GM12892 (cell line): ENCODE results near the gene NTN1.

Experiments
- DNase-seq: peaks from one replicate; pipeline ENCODE4 v3.0.0; 2011; ENCODE audit not compliant: insufficient read length
- FAIRE-seq: peaks from 2 replicates; lab custom pipeline; 2011; peaks lifted over from hg19 to GRCh38; lab: Jason Lieb, UNC
- POLR2A ChIP-seq: IDR thresholded peaks from 2 replicates; pipeline ENCODE4 v1.6.1; 2011; ENCODE audit warnings: low read depth, low read length, control low read depth
- POLR2AphosphoS5 ChIP-seq: IDR thresholded peaks from 2 replicates; pipeline ENCODE4 v1.6.1; 2011; ENCODE audit warnings: low read depth, low read length, control low read depth
- TAF1 ChIP-seq: IDR thresholded peaks from 2 replicates; pipeline ENCODE4 v1.6.1; 2011; ENCODE audit warnings: low read depth, mild to moderate bottlenecking, control low read depth, low read length, borderline replicate concordance

Gene NTN1

DNA sequence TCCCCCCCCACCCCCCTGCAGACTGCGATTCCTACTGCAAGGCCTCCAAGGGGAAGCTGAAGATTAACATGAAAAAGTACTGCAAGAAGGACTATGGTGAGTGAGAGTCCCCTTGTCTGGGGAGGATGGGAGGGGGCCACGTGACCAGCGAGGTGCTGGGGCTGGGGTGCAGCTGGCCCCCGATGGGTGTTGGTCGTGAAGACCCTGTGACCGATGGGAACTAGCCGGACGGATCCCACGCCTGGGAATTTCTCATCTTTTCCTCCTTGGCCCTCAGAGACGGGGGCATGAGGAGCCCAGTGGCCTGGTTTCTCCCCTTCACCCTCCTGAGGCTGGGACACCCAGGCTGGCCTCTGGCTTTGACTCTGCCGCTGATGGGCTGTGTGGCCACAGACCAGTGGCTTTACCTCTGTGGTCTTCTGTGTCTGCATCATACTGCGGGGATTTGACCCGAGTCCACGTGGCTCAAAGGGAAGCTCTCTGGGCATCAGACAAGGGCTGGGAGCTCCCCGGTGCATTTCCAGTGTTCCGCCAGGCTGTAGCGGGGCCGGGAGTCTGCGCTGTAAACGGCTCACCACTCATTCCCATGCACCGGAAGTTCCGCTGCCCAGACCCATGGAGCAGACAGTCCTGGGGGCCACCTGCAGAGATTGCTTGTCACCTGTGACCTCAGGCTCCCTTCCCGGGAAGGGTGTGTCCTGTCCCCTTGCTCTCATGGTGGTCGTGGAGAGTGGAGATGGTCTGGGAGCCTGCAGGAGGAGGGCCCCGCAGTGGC, 200.0 kb downstream of the NTN1 start:
- no peak for FAIRE-seq
- TF ChIP-seq POLR2AphosphoS5 (no peak), TAF1 (no peak), POLR2A (no peak)
- DNase-seq, result no peak

DNA sequence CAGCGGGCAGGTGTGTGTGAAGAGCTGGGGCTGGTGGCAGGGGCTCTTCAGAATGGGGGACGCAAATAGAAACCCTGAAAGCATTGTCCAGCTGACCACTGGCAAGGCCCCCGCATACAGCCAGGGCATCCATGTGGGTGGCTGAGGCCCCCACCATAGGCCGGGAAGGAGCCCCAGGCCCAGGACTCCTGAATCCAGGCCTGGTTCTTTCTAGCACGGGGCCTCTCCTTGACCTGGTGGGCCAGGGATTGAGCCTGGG, 200.5 kb downstream of the NTN1 start:
- FAIRE-seq (no peak), DNase-seq (no peak)
- TF ChIP-seq POLR2AphosphoS5 (no peak), POLR2A (no peak)

DNA sequence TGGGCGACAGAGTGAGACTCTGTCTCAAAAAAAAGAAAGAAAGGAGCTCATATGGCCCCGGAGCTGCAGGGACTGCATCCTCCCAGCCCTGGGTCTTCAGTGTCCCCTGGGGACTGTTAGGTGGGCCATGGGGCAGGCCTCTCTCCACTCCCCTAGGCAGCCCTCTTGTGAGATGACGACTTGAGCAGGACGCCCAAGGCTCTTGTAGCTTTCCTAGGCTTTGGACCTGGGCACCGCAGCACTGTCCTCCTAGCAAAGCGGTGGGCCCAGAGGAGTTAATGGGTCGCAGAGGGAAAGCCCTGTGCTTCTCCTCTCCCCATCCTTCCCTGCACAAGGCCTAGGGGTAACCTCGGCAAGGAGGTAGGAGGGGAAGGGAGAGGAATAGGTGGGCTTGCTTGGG, 202.2 kb downstream of the NTN1 start:
- FAIRE-seq, result no peak
- TF ChIP-seq POLR2AphosphoS5, result no peak
- TF ChIP-seq TAF1, result no peak
- TF ChIP-seq POLR2A, result no peak
- no peak for DNase-seq

DNA sequence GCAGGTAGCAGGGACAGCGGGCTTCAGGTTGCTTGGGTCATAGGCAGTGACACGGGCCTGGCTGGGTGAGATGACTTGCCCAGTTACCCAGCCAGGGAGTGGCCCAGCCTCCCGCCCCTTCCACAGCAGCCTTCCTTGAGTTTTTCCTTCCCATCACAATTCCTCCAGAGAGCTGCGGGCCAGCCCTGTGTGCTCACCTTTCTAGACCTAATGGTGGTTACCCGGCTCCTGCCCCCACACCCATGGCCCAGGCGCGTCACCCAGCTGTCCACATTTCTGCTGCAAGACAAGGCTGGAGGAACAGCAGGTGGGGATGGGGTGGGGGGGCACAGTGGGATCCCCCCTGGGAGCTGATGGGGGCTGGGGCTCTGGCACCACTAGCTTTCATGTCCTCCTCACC, 203.2 kb downstream of the NTN1 start:
- TF ChIP-seq TAF1 (no peak), POLR2A (no peak), POLR2AphosphoS5 (no peak)
- DNase-seq, result no peak
- no peak for FAIRE-seq

DNA sequence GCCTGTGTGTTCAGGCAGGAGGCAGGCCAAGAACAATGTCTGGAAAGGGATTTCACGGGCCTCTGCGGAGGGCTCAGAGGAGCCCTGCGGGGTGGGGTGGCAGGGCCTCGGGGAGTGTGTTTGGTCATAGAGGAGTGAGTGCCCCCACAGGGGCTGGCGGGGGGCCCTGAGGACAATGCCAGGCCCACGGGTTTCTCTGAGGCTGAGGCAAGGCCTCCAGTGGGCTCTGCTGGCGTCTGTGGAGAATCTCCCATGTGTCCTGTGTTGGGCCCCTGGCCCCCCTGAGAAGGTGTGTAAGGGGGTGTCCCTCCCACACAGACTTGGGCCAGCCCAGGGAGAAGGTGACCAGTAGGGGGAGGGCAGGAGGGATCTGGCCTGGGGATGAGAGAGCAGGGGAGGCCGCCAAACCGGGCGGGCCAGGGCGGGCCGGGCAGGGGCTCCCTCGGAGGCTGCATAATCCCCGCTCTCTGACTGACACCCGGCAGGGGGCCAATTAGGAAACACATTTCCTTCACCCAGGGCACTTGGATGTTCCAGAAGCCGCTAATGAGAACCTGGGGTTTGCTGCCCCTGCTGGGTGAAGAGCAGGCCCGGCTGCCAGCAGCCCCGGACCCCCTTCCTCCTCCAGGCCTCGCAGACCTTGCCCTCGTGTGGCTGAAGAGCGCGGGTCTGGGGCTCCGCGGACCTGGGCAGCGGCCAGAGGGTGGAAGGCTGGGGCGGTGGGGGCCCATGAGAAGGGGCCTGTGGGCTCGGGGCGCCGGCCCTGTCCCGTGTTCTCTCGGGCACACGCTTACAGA, 204.2 kb downstream of the NTN1 start:
- TF ChIP-seq POLR2A, result no peak
- no peak for TF ChIP-seq TAF1
- no peak for TF ChIP-seq POLR2AphosphoS5
- FAIRE-seq, result no peak
- DNase-seq, result no peak

DNA sequence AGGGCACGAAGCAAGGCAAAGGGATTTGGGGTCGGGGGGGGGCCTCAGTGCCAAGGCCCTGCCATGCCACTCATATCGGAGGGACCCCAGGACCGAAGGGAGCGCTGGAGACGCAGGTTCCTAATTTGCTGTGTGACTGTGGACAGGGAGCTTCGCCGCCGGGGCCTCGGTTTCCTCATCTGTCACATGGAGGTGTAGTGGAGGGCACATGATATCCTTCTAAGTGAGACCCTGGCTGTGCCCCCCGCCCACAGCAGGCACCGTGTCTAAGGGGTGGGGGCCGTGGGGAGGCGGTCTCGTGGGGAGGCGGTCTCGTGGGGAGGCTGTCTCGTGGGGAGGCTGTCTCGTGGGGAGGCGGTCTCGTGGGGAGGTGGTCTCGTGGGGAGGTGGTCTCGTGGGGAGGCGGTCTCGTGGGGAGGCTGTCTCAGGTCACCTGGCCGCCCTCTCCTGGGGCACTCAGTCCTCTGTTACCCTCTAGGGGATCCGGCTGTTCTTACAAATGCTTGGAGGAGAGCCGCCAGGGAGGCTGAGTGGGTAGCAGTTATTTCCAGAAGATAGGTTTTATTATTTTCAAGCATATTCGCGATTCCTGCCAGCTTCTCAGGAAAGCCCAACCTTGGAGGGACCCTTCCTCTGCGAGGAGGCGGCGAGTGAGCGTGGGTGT, 205.0 kb downstream of the NTN1 start:
- TF ChIP-seq TAF1, result no peak
- no peak for TF ChIP-seq POLR2AphosphoS5
- no peak for TF ChIP-seq POLR2A
- no peak for FAIRE-seq
- DNase-seq, result no peak

DNA sequence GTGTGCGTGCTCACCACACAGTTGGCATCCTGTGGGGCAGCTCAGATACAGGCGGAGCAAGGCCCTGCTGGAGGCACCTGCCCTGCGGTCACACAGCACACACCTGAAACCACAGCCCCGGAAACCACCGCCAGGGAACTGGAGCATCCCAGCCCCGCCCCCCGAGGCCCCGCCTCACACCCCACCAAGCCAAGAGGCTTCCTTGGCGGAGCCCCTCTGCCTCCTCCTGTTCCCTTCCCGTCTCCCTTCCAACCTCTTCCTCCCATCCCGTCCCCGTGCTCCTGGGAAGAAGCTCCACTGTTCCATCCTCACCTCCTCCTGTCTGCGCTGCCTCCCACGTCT, 205.5 kb downstream of the NTN1 start:
- no peak for TF ChIP-seq POLR2AphosphoS5
- no peak for TF ChIP-seq TAF1
- no peak for TF ChIP-seq POLR2A
- FAIRE-seq, result no peak
- DNase-seq, result no peak

DNA sequence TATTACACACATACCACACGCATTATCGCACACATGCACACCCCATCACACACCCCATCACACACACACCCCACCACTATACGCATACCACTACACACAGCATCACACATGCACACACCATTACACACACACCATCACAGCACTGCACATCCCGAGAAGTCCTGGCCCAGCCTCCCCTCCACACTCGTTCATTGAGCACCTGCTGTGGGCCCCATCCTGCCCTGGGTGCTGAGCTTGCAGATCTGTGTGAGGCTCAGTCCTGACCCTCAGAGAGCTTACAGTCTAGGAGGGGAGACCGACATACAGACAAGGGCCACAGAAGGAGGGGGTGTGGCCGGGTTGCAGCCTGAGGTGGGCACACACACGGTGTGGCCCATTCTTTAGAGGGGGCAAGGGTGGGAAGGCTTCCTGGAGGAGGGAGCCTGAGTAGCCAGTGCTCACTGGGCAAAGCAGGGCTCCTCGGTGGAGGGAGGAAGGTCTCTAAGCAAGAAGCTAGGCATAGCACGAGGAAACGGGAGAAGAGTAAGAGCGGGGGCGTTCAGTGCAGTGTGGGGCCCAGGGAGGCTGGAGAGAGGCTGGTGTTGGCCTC, 206.6 kb downstream of the NTN1 start:
- FAIRE-seq, result no peak
- TF ChIP-seq TAF1 (no peak), POLR2AphosphoS5 (no peak), POLR2A (no peak)

DNA sequence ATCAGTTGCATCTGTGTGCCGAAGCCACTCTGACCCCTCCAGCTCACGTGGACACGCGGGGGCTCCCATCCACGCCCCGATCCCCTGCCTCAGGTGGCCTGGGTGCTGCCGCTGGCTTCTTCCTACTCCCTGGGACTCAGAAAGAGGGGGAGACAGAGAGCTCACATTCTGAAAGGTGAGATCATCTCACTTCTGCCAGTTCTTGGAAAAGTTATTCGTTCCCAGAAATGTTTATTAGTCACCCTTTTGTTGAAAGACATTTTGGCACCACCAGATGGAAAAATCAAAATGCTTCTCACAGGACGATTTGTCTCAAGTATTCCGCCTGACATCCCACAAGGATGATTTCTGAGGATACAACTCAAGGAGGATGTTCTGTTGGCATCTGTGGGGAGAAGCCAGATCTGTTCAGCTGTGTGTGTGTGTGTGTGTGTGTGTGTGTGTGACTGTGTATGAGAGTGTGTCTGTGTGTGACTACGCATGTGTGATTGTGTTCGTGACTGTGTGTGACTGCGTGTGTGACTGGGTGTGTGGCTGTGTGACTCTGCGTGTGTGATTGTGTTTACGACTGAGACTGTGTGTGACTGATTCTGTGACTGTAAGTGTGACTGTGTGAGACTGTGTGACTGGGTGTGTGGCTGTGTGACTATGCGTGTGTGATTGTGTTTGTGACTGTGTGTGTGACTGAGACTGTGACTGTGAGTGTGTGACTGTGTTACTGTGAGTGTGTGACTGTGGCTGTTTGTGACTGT, 207.3 kb downstream of the NTN1 start:
- FAIRE-seq, result no peak
- no peak for DNase-seq
- TF ChIP-seq TAF1 (no peak), POLR2AphosphoS5 (no peak), POLR2A (no peak)

More for the DNA sequence above, 206.6 kb downstream of the NTN1 start:
- DNase-seq, result no peak

DNA sequence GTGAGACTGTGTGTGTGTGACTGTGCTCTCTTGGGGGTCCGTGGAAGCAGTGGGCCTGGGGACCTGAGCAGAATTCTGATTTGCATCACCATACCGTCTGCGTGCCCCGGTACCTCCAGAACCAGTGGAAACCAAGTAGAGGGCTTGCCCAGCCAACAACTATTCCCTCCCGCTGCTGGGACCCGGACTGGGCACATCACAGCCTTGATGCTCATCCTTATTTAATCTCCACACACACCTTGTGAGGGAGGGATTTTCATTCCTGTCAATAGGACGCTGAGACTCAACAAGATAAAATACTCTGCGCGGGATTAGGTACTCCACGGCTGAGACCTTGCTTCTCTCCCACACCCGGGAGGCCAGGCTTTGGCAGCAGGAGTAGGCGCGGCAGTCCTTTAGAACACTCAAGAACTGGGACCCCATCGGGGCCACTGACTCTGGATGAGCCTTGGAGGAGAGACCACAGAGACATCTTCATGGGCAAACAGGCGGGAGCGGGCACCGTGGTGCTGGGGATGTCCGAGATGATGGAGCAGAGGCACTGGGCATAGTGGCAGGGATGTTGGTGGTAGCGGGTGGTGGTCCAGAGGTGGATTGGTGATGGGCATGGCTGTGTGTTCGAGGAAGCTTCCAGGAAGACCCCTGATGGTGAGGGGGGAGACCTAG, 208.0 kb downstream of the NTN1 start:
- FAIRE-seq, result no peak
- TF ChIP-seq TAF1 (no peak), POLR2AphosphoS5 (no peak), POLR2A (no peak)
- DNase-seq, result no peak
